Loucy (cell line): ENCODE data around the gene CDH13.

Source experiments
- H2AFZ ChIP-seq: fragments of 200-600 bp; sonication (generic); 2 replicates; pipeline ENCODE4 v1.6.0; 2016; ENCODE audit warnings: antibody characterized with exemption, mild to moderate bottlenecking, low read length, moderate library complexity
- H3F3A ChIP-seq: fragments of 200-600 bp; 2 replicates; pipeline ENCODE4 v1.6.0; 2016; ENCODE audit warnings: antibody characterized with exemption, low read depth, mild to moderate bottlenecking
- H3K27me3 ChIP-seq: fragments of 200-600 bp; sonication (generic); 2 replicates; pipeline ENCODE4 v1.6.1; 2014; ENCODE audit warnings: low read length, mild to moderate bottlenecking; ENCODE audit not compliant: insufficient read depth, poor library complexity, severe bottlenecking
- H3K36me3 ChIP-seq: fragments of 200-600 bp; sonication (generic); 2 replicates; pipeline ENCODE4 v1.6.1; 2016; ENCODE audit warnings: low read length; ENCODE audit not compliant: insufficient read depth
- H3K4me1 ChIP-seq: fragments of 200-600 bp; sonication (generic); 2 replicates; pipeline ENCODE4 v1.5.1; 2014; ENCODE audit warnings: low read length, mild to moderate bottlenecking; ENCODE audit not compliant: insufficient read depth, poor library complexity, severe bottlenecking
- H3K4me2 ChIP-seq: fragments of 200-600 bp; sonication (generic); 2 replicates; pipeline ENCODE4 v1.6.0; 2014; ENCODE audit warnings: antibody characterized with exemption, low read length, low read depth, mild to moderate bottlenecking; ENCODE audit not compliant: poor library complexity, severe bottlenecking
- H3K4me3 ChIP-seq: fragments of 200-600 bp; sonication (generic); 2 replicates; pipeline ENCODE4 v1.5.1; 2014; ENCODE audit warnings: low read length, mild to moderate bottlenecking, mixed read lengths; ENCODE audit not compliant: poor library complexity, severe bottlenecking
- H3K79me2 ChIP-seq: fragments of 200-600 bp; sonication (generic); 2 replicates; pipeline ENCODE4 v1.6.1; 2014; ENCODE audit warnings: low read length; ENCODE audit not compliant: insufficient read depth
- H3K9ac ChIP-seq: fragments of 200-600 bp; sonication (generic); 2 replicates; pipeline ENCODE4 v1.6.0; 2014; ENCODE audit warnings: mild to moderate bottlenecking, low read depth, low read length, moderate library complexity; ENCODE audit not compliant: poor library complexity, severe bottlenecking
- H3K9me2 ChIP-seq: fragments of 200-600 bp; sonication (generic); replicated peaks from 2 replicates; pipeline ENCODE4 v1.6.1; 2016; ENCODE audit warnings: low read depth, low read length, mixed read lengths
- H3K9me3 ChIP-seq: fragments of 200-600 bp; sonication (generic); 2 replicates; pipeline ENCODE4 v1.6.1; 2014; ENCODE audit warnings: mild to moderate bottlenecking, antibody characterized with exemption, low read length, low read depth; ENCODE audit not compliant: insufficient read depth
- H4K20me1 ChIP-seq: fragments of 200-600 bp; sonication (generic); 2 replicates; pipeline ENCODE4 v1.6.0; 2014; ENCODE audit warnings: antibody characterized with exemption, low read length, mild to moderate bottlenecking; ENCODE audit not compliant: insufficient read depth, poor library complexity, severe bottlenecking
- CTCF ChIP-seq: fragments of 200-600 bp; sonication (generic); conservative IDR thresholded peaks from 2 replicates; pipeline ENCODE4 v1.5.1; 2014; ENCODE audit warnings: mild to moderate bottlenecking, antibody characterized with exemption, low read length
- EZH2phosphoT487 ChIP-seq: fragments of 200-600 bp; IDR thresholded peaks from 2 replicates; pipeline ENCODE4 v1.6.1; 2018; ENCODE audit warnings: antibody characterized with exemption, mild to moderate bottlenecking, moderate library complexity, borderline replicate concordance

CDH13 gene

GRCh38 chr16:82699260-82699659, 72.5 kb downstream of the CDH13 start:
- Histone ChIP-seq H3K9ac (no peak overlapping the region), H3K4me3 (no peak overlapping the region), H2AFZ (no peak overlapping the region), H3K9me2 (no peaks in the 10 kb centered on the region), H3K79me2 (no peaks in the 10 kb centered on the region), H3K4me1 (no peaks in the 10 kb centered on the region), H3K9me3 (no peaks in the 10 kb centered on the region), H4K20me1 (no peaks in the 10 kb centered on the region), H3K36me3 (no peaks in the 10 kb centered on the region), H3K27me3 (no peaks in the 10 kb centered on the region), H3K4me2 (no peak overlapping the region), H3F3A (no peaks in the 10 kb centered on the region)
- no peak for TF ChIP-seq EZH2phosphoT487
- TF ChIP-seq CTCF, result no peak

- Histone ChIP-seq H3K36me3 (no peaks in the 10 kb centered on the region), H3K9ac (no peak overlapping the region), H4K20me1 (no peaks in the 10 kb centered on the region), H3K27me3 (no peaks in the 10 kb centered on the region), H3K4me1 (no peaks in the 10 kb centered on the region), H3K9me2 (no peaks in the 10 kb centered on the region), H2AFZ (no peak overlapping the region), H3F3A (no peaks in the 10 kb centered on the region), H3K79me2 (no peaks in the 10 kb centered on the region), H3K4me2 (peak overlapping the region; percentile 13), H3K4me3 (no peak overlapping the region), H3K9me3 (no peaks in the 10 kb centered on the region)
- TF ChIP-seq CTCF (no peak), EZH2phosphoT487 (no peak)
These were observed 73.1 kb downstream of the CDH13 start for GRCh38 chr16:82699711-82700495.

- no peak for TF ChIP-seq CTCF
- no peak for TF ChIP-seq EZH2phosphoT487
- Histone ChIP-seq H3K9ac (no peak overlapping the region), H3F3A (no peaks in the 10 kb centered on the region), H4K20me1 (no peaks in the 10 kb centered on the region), H3K36me3 (no peaks in the 10 kb centered on the region), H3K4me2 (peak overlapping the region; percentile 13), H3K4me1 (no peaks in the 10 kb centered on the region), H2AFZ (no peak overlapping the region), H3K27me3 (no peaks in the 10 kb centered on the region), H3K4me3 (no peak overlapping the region), H3K79me2 (no peaks in the 10 kb centered on the region), H3K9me2 (no peaks in the 10 kb centered on the region), H3K9me3 (no peaks in the 10 kb centered on the region)
These were observed 73.9 kb downstream of the CDH13 start for GRCh38 chr16:82700541-82701235.
